GM12878 (cell line): Measurements from ENCODE around the gene ZNF181. TPM values are rescaled to one million over a fixed set of nuclear protein-coding genes. Genes with fewer than 3 reads are reported as not detected.

ENCODE experiments used
- ATAC-seq: fragments of 200-7000 bp; cut with Tn5 transposase; 3 replicates; pipeline ENCODE4 v1.9.1; 2020; ENCODE audit warnings: mild to moderate bottlenecking, moderate library complexity
- BruUV-seq: library from RNA; stranded (reverse); fragments of 400-500 nt; replicated peaks from 2 replicates; lab custom pipeline; 2021; lab: Mats Ljungman, UMichigan
- CTCF ChIA-PET: fragments of 300-600 bp; sonication (Branson Sonifier 250); formaldehyde crosslinking; extraction: SDS; loops from one replicate; lab custom pipeline; 2021; ENCODE audit warnings: inconsistent platforms; lab: Yijun Ruan, JAX
- POLR2A ChIA-PET: fragments of 350-600 bp; formaldehyde crosslinking; extraction: SDS; loops from one replicate; lab custom pipeline; 2021; ENCODE audit warnings: inconsistent platforms; lab: Charles Lee
- RAD21 ChIA-PET: fragments of 300-600 bp; sonication (Branson Sonifier 250); formaldehyde crosslinking; loops from one replicate; lab custom pipeline; 2023; ENCODE audit warnings: antibody characterized with exemption; ENCODE audit not compliant: unreplicated experiment; lab: Charles Lee
- SMC1A ChIA-PET: fragments of 300-600 bp; sonication (Branson Sonifier 250); formaldehyde crosslinking; loops from one replicate; lab custom pipeline; 2023; ENCODE audit not compliant: unreplicated experiment, uncharacterized antibody; lab: Charles Lee
- DNase-seq: peaks from one replicate; pipeline ENCODE4 v3.0.0-alpha.2; 2011; ENCODE audit warnings: low read depth, low spot score
- FAIRE-seq: peaks from 3 replicates; lab custom pipeline; 2011; peaks lifted over from hg19 to GRCh38; lab: Jason Lieb, UNC
- H2AFZ ChIP-seq: 2 replicates; pipeline ENCODE4 v1.6.0; 2011; ENCODE audit warnings: low read depth, low read length, control low read depth; ENCODE audit not compliant: control insufficient read depth
- H3K27ac ChIP-seq: 2 replicates; pipeline ENCODE4 v1.5.1; 2011; ENCODE audit warnings: control low read depth; ENCODE audit not compliant: control insufficient read depth, insufficient read depth
- H3K27me3 ChIP-seq, 2 experiments: replicated peaks in 1 of 2; 2 replicates each; pipeline versions ENCODE4 v1.6.0 to v1.6.1; 2011; ENCODE audit warnings: low read length in 1 of 2; ENCODE audit not compliant: control insufficient read depth in 2 of 2, insufficient read depth in 2 of 2
- H3K36me3 ChIP-seq, 2 experiments: 2 replicates each; pipeline ENCODE4 v1.5.1; 2011; ENCODE audit warnings: low read length in 1 of 2; ENCODE audit not compliant: control insufficient read depth in 2 of 2, insufficient read depth in 2 of 2
- H3K4me1 ChIP-seq: 2 replicates; pipeline ENCODE4 v1.6.1; 2011; ENCODE audit warnings: mild to moderate bottlenecking, low read length, moderate library complexity, mixed read lengths; ENCODE audit not compliant: control insufficient read depth, insufficient read depth
- H3K4me2 ChIP-seq: 2 replicates; pipeline ENCODE4 v1.6.0; 2011; ENCODE audit warnings: control low read depth; ENCODE audit not compliant: control insufficient read depth, insufficient read depth
- H3K4me3 ChIP-seq: fragments of 200-600 bp; sonication (generic); 2 replicates; pipeline ENCODE4 v1.5.1; 2016
- H3K79me2 ChIP-seq: 2 replicates; pipeline ENCODE4 v1.6.0; 2011; ENCODE audit warnings: low read length; ENCODE audit not compliant: control insufficient read depth, insufficient read depth
- H3K9ac ChIP-seq: 2 replicates; pipeline ENCODE4 v1.8.0; 2011; ENCODE audit warnings: low read length, control low read depth, mixed read lengths; ENCODE audit not compliant: control insufficient read depth, insufficient read depth
- H3K9me3 ChIP-seq: replicated peaks from 3 replicates; pipeline ENCODE4 v1.5.1; 2011; ENCODE audit warnings: mild to moderate bottlenecking, low read length; ENCODE audit not compliant: control insufficient read depth, insufficient read depth
- H4K20me1 ChIP-seq: 2 replicates; pipeline ENCODE4 v1.6.0; 2011; ENCODE audit not compliant: control insufficient read depth, insufficient read depth
- RELA ChIP-seq: fragments of 450-650 bp; IDR thresholded peaks from 2 replicates; pipeline ENCODE4 v1.8.0; 2014; ENCODE audit warnings: borderline replicate concordance; ENCODE audit not compliant: partially characterized antibody
- REST ChIP-seq: IDR thresholded peaks from 2 replicates; pipeline ENCODE4 v1.6.1; 2012; ENCODE audit warnings: mild to moderate bottlenecking, low read depth, low read length
- WGBS: methylation state at CpG from one replicate; pipeline ENCODE4 v1.1.6; 2016; ENCODE audit warnings: low lambda C conversion rate; ENCODE audit not compliant: insufficient replicate concordance, insufficient coverage; ENCODE audit errors: missing lambda C conversion rate; 5-methylcytosine and 5-hydroxymethylcytosine counted together
- in situ Hi-C: fragments of 300-500 bp; cut with MboI; formaldehyde crosslinking; loops from 9 replicates; pipeline ENCODE4 v1.14.3; 2018; ENCODE audit warnings: mixed read lengths
- intact Hi-C: fragments of 100-400 bp; cut with micrococcal nuclease; formaldehyde crosslinking; loops from one replicate; pipeline ENCODE4 v1.14.2; 2022; ENCODE audit not compliant: unreplicated experiment
- polyA plus RNA-seq, 11 experiments: library from polyadenylated mRNA; depleted of rRNA in 4 of 11; unstranded in 6 of 11; stranded (reverse) in 5 of 11; fragments of >200 nt; fragmentation: Nextera tagmentation in 4 of 11; fragmentation: Illumina TruSeq in 1 of 11; extraction: Ambion mirVana in 4 of 11; extraction: Trizol in 1 of 11; gene quantifications; 1 replicate in 1 of 11; 2 replicates in 10 of 11; pipeline versions ENCODE4 v1.2.1 to v1.2.3, GENCODE V29; 2011 to 2016; ENCODE audit warnings: inconsistent platforms in 2 of 11, missing spikeins in 2 of 11, low read depth in 1 of 11
- total RNA-seq, 4 experiments: library from RNA; depleted of rRNA in 3 of 4; stranded (reverse); fragments of >200 nt in 3 of 4; fragmentation: Illumina TruSeq in 1 of 4; extraction: Trizol in 1 of 4; gene quantifications; 2 replicates each; pipeline versions ENCODE4 v1.2.1 to v1.2.3, GENCODE V29; 2013 to 2021

Gene ZNF181
- total and polyA plus RNA-seq, 10 of the 15 experiments (the other 5 are each of a cell fraction or from before 2014, with no cell fraction given): 2.1 to 10.3 (median 8.1) TPM

GRCh38 chr19:34767951-34768350 lies 33.9 kb downstream of the ZNF181 start:
- no TSS peak for BruUV-seq
- no peak for ATAC-seq

More at GRCh38 chr19:34767951-34768350, 33.9 kb downstream of the ZNF181 start:
- TF ChIP-seq REST: no peak
- TF ChIP-seq RELA: no peak
- H4K20me1 ChIP-seq: no peaks in the 10 kb centered on the region
- peaks cover 3% of the 10 kb centered on the region; the same call in 1 of the 3 replicates for H3K9me3 ChIP-seq
- peaks cover 4% of the 10 kb centered on the region for H3K4me1 ChIP-seq
- no peak overlapping the region for H3K9ac ChIP-seq
- 46% methylated on average over 3 of the region's 3 CpGs for WGBS
- ChIA-PET CTCF (no interaction called here), SMC1A (no interaction called here), POLR2A (interaction anchor here (0.6 kb wide), 1 partner anchor 26 kb away, joined by 3 read pairs; no protein-coding TSS in a partner anchor), RAD21 (no interaction called here)
- intact Hi-C loops: no loop called here
- DNase-seq (no peak), FAIRE-seq (no peak)
- no peaks in the 10 kb centered on the region for H3K36me3 ChIP-seq
- H3K4me3 ChIP-seq: no peak overlapping the region
- no peak overlapping the region for H3K4me2 ChIP-seq
- H2AFZ ChIP-seq: no peak overlapping the region
- in situ Hi-C loops: no loop called here
- no peak overlapping the region for H3K27ac ChIP-seq
- no peaks in the 10 kb centered on the region for H3K79me2 ChIP-seq
- H3K27me3 ChIP-seq: no peaks in the 10 kb centered on the region
